ENCODE data around the gene ADGRG6.

The ADGRG6 gene

DNA sequence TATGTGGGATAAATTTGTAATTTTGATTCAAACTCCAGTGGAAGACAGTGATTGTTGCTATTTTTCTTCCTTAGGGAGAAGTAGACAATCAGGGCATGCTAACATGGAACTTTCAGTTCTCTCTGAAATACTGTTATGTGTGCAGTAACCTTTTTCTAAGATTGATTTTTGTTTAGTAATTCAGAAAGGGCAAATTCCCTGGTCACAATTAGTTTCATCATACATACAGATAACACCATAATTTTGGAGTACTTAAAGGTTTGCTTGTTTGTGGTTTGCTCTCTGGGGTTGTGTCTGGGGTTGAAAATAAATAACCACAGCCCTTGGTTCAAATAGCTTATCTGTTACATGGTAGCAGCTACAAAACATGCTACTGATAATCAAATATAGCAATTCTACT is 34.4 kb downstream of the ADGRG6 start:
- no peaks in the 10 kb centered on the region for H3K9me3 ChIP-seq (ENCODE audit: insufficient read depth, low read length)
- H3K36me3 ChIP-seq (ENCODE audit: insufficient read depth, insufficient read length, low read length), result no peaks in the 10 kb centered on the region
- no peak for DNase-seq (ENCODE audit: low read depth, low spot score)
- H3K9ac ChIP-seq (ENCODE audit: insufficient read length, low read depth), result no peak overlapping the region
- H3K4me1 ChIP-seq (ENCODE audit: insufficient read depth, insufficient read length), result no peaks in the 10 kb centered on the region
- no peaks in the 10 kb centered on the region for H3K27me3 ChIP-seq (ENCODE audit: insufficient read depth, insufficient read length)
- TF ChIP-seq SUZ12 (IDR thresholded peaks at IDR 0.05; ENCODE audit: extremely low read depth, insufficient read depth, insufficient read length), result no peak
- no peak for TF ChIP-seq ZNF274 (IDR thresholded peaks at IDR 0.05; ENCODE audit: low read depth, low read length)
- TF ChIP-seq YY1 (IDR thresholded peaks at IDR 0.05; ENCODE audit: insufficient read depth, insufficient read length), result no peak
- H3K4me3 ChIP-seq (ENCODE audit: insufficient read length, low read depth), result no peak overlapping the region

DNA sequence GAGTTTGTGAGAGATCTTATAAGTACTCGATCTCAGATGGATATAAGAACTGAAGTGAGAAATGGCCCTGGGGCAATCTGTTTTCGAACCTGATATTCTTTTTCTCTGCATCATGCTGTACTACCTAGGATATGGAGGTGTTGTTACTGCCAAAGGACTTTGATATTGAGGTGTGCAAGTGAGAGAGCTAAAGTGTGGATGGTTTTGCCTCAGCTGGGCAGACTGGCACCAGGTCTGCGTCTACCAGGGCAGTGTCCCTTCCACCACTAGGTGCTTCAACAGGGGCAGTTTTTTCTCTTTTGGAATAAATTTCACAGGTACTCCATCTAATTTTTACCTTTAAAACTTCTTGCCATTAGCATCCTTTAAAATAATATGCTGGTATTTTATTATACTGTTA is 35.0 kb downstream of the ADGRG6 start:
- H3K4me1 ChIP-seq (ENCODE audit: insufficient read depth, insufficient read length), result no peaks in the 10 kb centered on the region
- no peak for DNase-seq (ENCODE audit: low read depth, low spot score)
- no peaks in the 10 kb centered on the region for H3K9me3 ChIP-seq (ENCODE audit: insufficient read depth, low read length)
- no peak for TF ChIP-seq SUZ12 (IDR thresholded peaks at IDR 0.05; ENCODE audit: extremely low read depth, insufficient read depth, insufficient read length)
- no peak for TF ChIP-seq YY1 (IDR thresholded peaks at IDR 0.05; ENCODE audit: insufficient read depth, insufficient read length)
- no peak for TF ChIP-seq ZNF274 (IDR thresholded peaks at IDR 0.05; ENCODE audit: low read depth, low read length)
- H3K36me3 ChIP-seq (ENCODE audit: insufficient read depth, insufficient read length, low read length), result no peaks in the 10 kb centered on the region
- H3K9ac ChIP-seq (ENCODE audit: insufficient read length, low read depth), result no peak overlapping the region
- H3K4me3 ChIP-seq (ENCODE audit: insufficient read length, low read depth), result no peak overlapping the region
- no peaks in the 10 kb centered on the region for H3K27me3 ChIP-seq (ENCODE audit: insufficient read depth, insufficient read length)

DNA sequence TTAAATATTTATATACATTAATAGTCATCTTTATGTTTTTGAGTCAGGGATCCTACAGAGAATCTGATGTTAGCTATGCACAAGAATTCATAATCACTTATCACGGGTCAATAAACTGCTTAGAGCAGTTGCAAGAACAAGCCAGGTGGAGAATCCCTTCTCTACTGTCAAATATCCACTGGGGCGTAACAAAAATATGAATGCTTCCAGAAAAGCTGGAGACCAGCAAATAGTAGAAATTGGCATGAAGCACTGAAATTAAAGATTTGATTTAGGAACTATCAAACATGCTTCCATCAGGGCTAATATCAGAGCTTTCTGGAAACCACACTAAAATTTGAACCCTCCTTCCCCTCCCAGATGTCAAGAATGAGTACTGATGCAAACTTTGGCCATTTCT is 37.3 kb downstream of the ADGRG6 start:
- Histone ChIP-seq H3K27me3 (ENCODE audit: insufficient read depth, insufficient read length) (no peaks in the 10 kb centered on the region), H3K9ac (ENCODE audit: insufficient read length, low read depth) (no peak overlapping the region), H3K9me3 (ENCODE audit: insufficient read depth, low read length) (no peaks in the 10 kb centered on the region), H3K4me1 (ENCODE audit: insufficient read depth, insufficient read length) (no peaks in the 10 kb centered on the region), H3K36me3 (ENCODE audit: insufficient read depth, insufficient read length, low read length) (no peaks in the 10 kb centered on the region), H3K4me3 (ENCODE audit: insufficient read length, low read depth) (no peak overlapping the region)
- TF ChIP-seq YY1 (IDR thresholded peaks at IDR 0.05; ENCODE audit: insufficient read depth, insufficient read length) (no peak), SUZ12 (IDR thresholded peaks at IDR 0.05; ENCODE audit: extremely low read depth, insufficient read depth, insufficient read length) (no peak), ZNF274 (IDR thresholded peaks at IDR 0.05; ENCODE audit: low read depth, low read length) (no peak)
- DNase-seq (ENCODE audit: low read depth, low spot score), result no peak

DNA sequence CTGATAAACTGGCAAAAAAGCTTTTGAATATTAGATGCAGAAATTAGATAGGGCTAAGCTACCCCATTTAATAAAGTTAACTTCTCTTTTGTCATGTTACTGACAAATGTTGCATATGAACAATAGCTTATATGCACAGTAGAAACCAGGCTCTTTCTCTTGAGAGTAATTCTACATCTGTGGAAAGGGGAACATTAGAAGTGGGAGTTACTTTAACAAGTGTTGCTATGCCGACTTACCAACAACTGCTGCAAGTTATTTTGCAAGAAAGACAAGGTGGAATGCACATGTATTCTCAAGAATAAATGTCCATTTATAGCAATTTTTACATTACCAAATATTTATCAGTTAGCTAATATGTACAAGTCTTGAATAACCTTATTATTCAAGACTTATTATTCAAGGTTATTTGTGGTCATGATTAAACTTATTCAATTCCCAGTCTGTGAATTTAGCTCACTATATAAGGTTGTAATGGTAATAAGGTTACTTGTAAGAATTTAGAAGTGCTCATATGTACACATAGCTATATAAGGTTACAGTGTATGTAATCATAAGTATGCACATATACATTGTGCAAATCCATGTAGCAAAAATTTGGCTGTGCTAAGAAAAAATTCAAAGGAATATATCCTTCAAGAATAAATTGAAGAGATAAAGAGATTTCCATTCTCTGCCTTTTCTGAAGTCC is 38.3 kb downstream of the ADGRG6 start:
- Histone ChIP-seq H3K4me1 (ENCODE audit: insufficient read depth, insufficient read length) (no peaks in the 10 kb centered on the region), H3K36me3 (ENCODE audit: insufficient read depth, insufficient read length, low read length) (no peaks in the 10 kb centered on the region), H3K4me3 (ENCODE audit: insufficient read length, low read depth) (no peak overlapping the region), H3K9ac (ENCODE audit: insufficient read length, low read depth) (no peak overlapping the region), H3K9me3 (ENCODE audit: insufficient read depth, low read length) (no peaks in the 10 kb centered on the region), H3K27me3 (ENCODE audit: insufficient read depth, insufficient read length) (no peaks in the 10 kb centered on the region)
- DNase-seq (ENCODE audit: low read depth, low spot score), result no peak
- TF ChIP-seq SUZ12 (IDR thresholded peaks at IDR 0.05; ENCODE audit: extremely low read depth, insufficient read depth, insufficient read length) (no peak), YY1 (IDR thresholded peaks at IDR 0.05; ENCODE audit: insufficient read depth, insufficient read length) (no peak), ZNF274 (IDR thresholded peaks at IDR 0.05; ENCODE audit: low read depth, low read length) (no peak)

DNA sequence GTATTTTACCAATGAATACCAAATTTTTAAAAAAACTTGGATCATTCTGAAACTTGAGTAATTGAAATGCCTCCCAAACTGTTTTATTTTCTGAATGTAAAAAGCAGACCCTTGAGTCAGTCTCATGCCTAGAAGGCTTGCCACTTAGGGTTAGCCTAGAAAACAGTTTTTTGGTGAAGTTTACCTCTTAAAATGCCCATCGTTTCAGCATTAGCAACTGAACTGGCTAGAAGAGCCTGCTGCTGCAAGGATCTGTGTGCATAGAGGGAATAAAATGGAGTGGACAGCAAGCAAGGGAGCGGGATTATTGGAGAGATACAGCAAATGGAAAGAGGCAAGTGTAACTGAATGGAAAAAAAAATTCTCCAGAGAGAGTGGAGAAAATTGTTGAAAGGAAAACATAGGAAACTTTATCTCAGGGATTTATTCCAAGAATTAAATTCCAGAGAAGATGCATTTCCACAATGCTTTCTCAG is 40.1 kb downstream of the ADGRG6 start:
- Histone ChIP-seq H3K4me3 (ENCODE audit: insufficient read length, low read depth) (no peak overlapping the region), H3K36me3 (ENCODE audit: insufficient read depth, insufficient read length, low read length) (no peaks in the 10 kb centered on the region), H3K27me3 (ENCODE audit: insufficient read depth, insufficient read length) (no peaks in the 10 kb centered on the region), H3K9ac (ENCODE audit: insufficient read length, low read depth) (no peak overlapping the region), H3K9me3 (ENCODE audit: insufficient read depth, low read length) (no peaks in the 10 kb centered on the region), H3K4me1 (ENCODE audit: insufficient read depth, insufficient read length) (no peaks in the 10 kb centered on the region)
- no peak for DNase-seq (ENCODE audit: low read depth, low spot score)
- no peak for TF ChIP-seq SUZ12 (IDR thresholded peaks at IDR 0.05; ENCODE audit: extremely low read depth, insufficient read depth, insufficient read length)
- no peak for TF ChIP-seq ZNF274 (IDR thresholded peaks at IDR 0.05; ENCODE audit: low read depth, low read length)
- TF ChIP-seq YY1 (IDR thresholded peaks at IDR 0.05; ENCODE audit: insufficient read depth, insufficient read length), result no peak

DNA sequence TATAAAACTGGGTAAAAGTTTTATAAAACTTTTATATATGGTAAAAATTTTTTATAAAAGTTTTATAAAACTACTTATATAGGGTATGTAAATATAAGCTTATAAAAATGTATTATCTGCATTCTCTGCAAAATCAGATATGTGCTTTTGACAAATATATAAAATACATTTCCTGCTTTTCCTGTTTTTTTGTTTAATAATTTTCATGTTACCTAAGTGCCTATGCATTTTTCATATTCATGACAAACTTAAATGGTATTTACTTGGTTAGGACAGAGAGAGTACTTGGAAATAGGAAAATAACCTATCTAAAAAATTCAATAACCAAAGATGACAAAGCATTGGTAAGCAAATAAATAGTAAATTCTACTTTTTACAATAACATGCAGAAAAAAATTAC is 41.2 kb downstream of the ADGRG6 start:
- H3K36me3 ChIP-seq (ENCODE audit: insufficient read depth, insufficient read length, low read length), result no peaks in the 10 kb centered on the region
- no peak for TF ChIP-seq ZNF274 (IDR thresholded peaks at IDR 0.05; ENCODE audit: low read depth, low read length)
- no peak for TF ChIP-seq YY1 (IDR thresholded peaks at IDR 0.05; ENCODE audit: insufficient read depth, insufficient read length)
- no peak for TF ChIP-seq SUZ12 (IDR thresholded peaks at IDR 0.05; ENCODE audit: extremely low read depth, insufficient read depth, insufficient read length)

DNA sequence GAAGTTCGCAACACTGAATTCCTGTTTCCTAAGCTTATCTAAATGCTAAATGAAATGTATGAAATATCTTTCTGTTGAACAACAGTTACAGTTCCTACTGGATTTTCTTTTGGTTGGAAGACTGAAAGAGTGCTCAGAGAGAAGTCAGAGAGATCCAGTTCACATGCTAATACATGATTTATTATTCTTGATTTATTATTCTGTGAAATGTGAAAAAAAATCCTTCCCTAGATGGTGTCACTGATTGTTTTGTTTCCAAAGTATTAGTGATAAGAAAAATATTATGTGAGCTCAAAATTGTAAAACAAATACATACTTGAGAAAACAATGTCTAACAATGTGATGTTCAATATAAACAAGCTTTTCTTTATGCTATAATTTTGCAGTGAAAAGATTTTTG is 42.1 kb downstream of the ADGRG6 start:
- Histone ChIP-seq H3K9me3 (ENCODE audit: insufficient read depth, low read length) (no peaks in the 10 kb centered on the region), H3K9ac (ENCODE audit: insufficient read length, low read depth) (no peak overlapping the region), H3K4me3 (ENCODE audit: insufficient read length, low read depth) (no peak overlapping the region), H3K27me3 (ENCODE audit: insufficient read depth, insufficient read length) (no peaks in the 10 kb centered on the region), H3K36me3 (ENCODE audit: insufficient read depth, insufficient read length, low read length) (no peaks in the 10 kb centered on the region), H3K4me1 (ENCODE audit: insufficient read depth, insufficient read length) (no peaks in the 10 kb centered on the region)
- DNase-seq (ENCODE audit: low read depth, low spot score), result no peak
- TF ChIP-seq SUZ12 (IDR thresholded peaks at IDR 0.05; ENCODE audit: extremely low read depth, insufficient read depth, insufficient read length) (no peak), ZNF274 (IDR thresholded peaks at IDR 0.05; ENCODE audit: low read depth, low read length) (no peak), YY1 (IDR thresholded peaks at IDR 0.05; ENCODE audit: insufficient read depth, insufficient read length) (no peak)

More for the DNA sequence above, 41.2 kb downstream of the ADGRG6 start:
- Histone ChIP-seq H3K9ac (ENCODE audit: insufficient read length, low read depth) (no peak overlapping the region), H3K4me3 (ENCODE audit: insufficient read length, low read depth) (no peak overlapping the region), H3K27me3 (ENCODE audit: insufficient read depth, insufficient read length) (no peaks in the 10 kb centered on the region), H3K9me3 (ENCODE audit: insufficient read depth, low read length) (no peaks in the 10 kb centered on the region), H3K4me1 (ENCODE audit: insufficient read depth, insufficient read length) (no peaks in the 10 kb centered on the region)
- DNase-seq (ENCODE audit: low read depth, low spot score), result no peak

Measured in NT2/D1 (cell line).